Measurements from ENCODE around the gene RFTN1. TPM values are rescaled to one million over a fixed set of nuclear protein-coding genes. Genes with fewer than 3 reads are reported as not detected.

Gene RFTN1
- total RNA-seq, 3 donors from 2014 or later = 6.9 to 12.6 (median 9.7) TPM

GRCh38 chr3:16402451-16402850, 111.0 kb downstream of the RFTN1 start:
- ATAC-seq = no peak
- H3K4me3 ChIP-seq = no peak overlapping the region
- TF ChIP-seq CTCF (IDR thresholded peaks at IDR 0.05) = no peak
- DNase-seq = no peak
- no peaks in the 10 kb centered on the region for H3K9me3 ChIP-seq
- intact Hi-C loops (cut with DNase I, micrococcal nuclease) = no loop called here
- no peaks in the 10 kb centered on the region for H3K4me1 ChIP-seq (ENCODE audit: low read depth)
- no peaks in the 10 kb centered on the region for H3K36me3 ChIP-seq (ENCODE audit: low read depth)

- Histone ChIP-seq H3K36me3 (ENCODE audit: low read depth) (no peaks in the 10 kb centered on the region), H3K4me1 (ENCODE audit: low read depth) (no peaks in the 10 kb centered on the region), H3K4me3 (no peak overlapping the region), H3K9me3 (no peaks in the 10 kb centered on the region)
- no peak for TF ChIP-seq CTCF (IDR thresholded peaks at IDR 0.05)
- DNase-seq (no peak), ATAC-seq (no peak)
- intact Hi-C loops (cut with DNase I, micrococcal nuclease) = no loop called here
Measured at GRCh38 chr3:16401273-16401672, 112.2 kb downstream of the RFTN1 start.

- no peaks in the 10 kb centered on the region for H3K9me3 ChIP-seq
- DNase-seq = no peak
- intact Hi-C loops (cut with DNase I, micrococcal nuclease) = no loop called here
- no peak for TF ChIP-seq CTCF (IDR thresholded peaks at IDR 0.05)
- no peaks in the 10 kb centered on the region for H3K4me1 ChIP-seq (ENCODE audit: low read depth)
- ATAC-seq = peak; percentile 12
- no peaks in the 10 kb centered on the region for H3K36me3 ChIP-seq (ENCODE audit: low read depth)
- no peak overlapping the region for H3K4me3 ChIP-seq
Measured at GRCh38 chr3:16400106-16400931, 113.2 kb downstream of the RFTN1 start.

GRCh38 chr3:16399473-16399872, 114.0 kb downstream of the RFTN1 start:
- no peaks in the 10 kb centered on the region for H3K36me3 ChIP-seq (ENCODE audit: low read depth)
- H3K4me1 ChIP-seq (ENCODE audit: low read depth) = no peaks in the 10 kb centered on the region
- H3K4me3 ChIP-seq = no peak overlapping the region
- DNase-seq = peak in 1 of 3 donors; percentile 24
- ATAC-seq = peak; percentile 54
- intact Hi-C loops (cut with DNase I, micrococcal nuclease) = no loop called here
- H3K9me3 ChIP-seq = no peaks in the 10 kb centered on the region
- TF ChIP-seq CTCF (IDR thresholded peaks at IDR 0.05) = no peak

- ATAC-seq = no peak
- intact Hi-C loops (cut with DNase I, micrococcal nuclease) = no loop called here
- no peak overlapping the region for H3K4me3 ChIP-seq
- H3K4me1 ChIP-seq (ENCODE audit: low read depth) = no peaks in the 10 kb centered on the region
- no peak for DNase-seq
- no peaks in the 10 kb centered on the region for H3K36me3 ChIP-seq (ENCODE audit: low read depth)
- TF ChIP-seq CTCF (IDR thresholded peaks at IDR 0.05) = no peak
- no peaks in the 10 kb centered on the region for H3K9me3 ChIP-seq
Measured at GRCh38 chr3:16398648-16399047, 114.9 kb downstream of the RFTN1 start.

Measured in mucosa of descending colon (tissue), 3 donors.